Measurements from ENCODE around the gene RASL10A. TPM values are rescaled to one million over a fixed set of nuclear protein-coding genes. Genes with fewer than 3 reads are reported as not detected.

RASL10A gene
- total RNA-seq, 1 experiment from 2014 or later: not detected

DNA sequence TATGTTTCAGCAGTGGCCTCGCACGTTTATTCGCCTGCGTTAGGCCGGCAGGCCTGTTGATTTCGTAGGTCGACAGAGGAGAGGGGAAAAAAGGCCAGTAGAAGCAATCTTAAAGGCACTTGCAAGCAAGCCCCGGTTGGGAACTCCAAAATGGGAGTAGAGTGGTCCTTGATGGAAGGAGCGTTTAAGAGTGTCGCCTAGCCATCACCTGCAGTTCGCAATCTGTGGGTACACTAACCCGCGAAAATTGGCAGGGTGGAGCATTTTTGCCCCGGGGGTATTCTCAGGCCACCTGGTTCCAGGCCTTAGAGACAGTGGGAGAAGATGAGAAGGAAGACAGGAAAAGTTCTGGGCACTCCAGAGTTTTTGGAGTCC is 46.3 kb downstream of the RASL10A start:
- BruUV-seq (replicated peaks): TSS peak; percentile 40
- peak overlapping the region; percentile 94 for H3K27ac ChIP-seq
- H4K20me1 ChIP-seq (ENCODE audit: insufficient read depth): peaks cover 54% of the 10 kb centered on the region
- no peaks in the 10 kb centered on the region for H3K9me2 ChIP-seq (ENCODE audit: insufficient read depth)
- H3K4me1 ChIP-seq (replicated peaks; ENCODE audit: insufficient read depth): peaks cover 32% of the 10 kb centered on the region
- TF ChIP-seq, protein P1, sequence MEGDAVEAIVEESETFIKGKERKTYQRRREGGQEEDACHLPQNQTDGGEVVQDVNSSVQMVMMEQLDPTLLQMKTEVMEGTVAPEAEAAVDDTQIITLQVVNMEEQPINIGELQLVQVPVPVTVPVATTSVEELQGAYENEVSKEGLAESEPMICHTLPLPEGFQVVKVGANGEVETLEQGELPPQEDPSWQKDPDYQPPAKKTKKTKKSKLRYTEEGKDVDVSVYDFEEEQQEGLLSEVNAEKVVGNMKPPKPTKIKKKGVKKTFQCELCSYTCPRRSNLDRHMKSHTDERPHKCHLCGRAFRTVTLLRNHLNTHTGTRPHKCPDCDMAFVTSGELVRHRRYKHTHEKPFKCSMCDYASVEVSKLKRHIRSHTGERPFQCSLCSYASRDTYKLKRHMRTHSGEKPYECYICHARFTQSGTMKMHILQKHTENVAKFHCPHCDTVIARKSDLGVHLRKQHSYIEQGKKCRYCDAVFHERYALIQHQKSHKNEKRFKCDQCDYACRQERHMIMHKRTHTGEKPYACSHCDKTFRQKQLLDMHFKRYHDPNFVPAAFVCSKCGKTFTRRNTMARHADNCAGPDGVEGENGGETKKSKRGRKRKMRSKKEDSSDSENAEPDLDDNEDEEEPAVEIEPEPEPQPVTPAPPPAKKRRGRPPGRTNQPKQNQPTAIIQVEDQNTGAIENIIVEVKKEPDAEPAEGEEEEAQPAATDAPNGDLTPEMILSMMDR (conservative IDR thresholded peaks at IDR 0.05): no peak
- no peak for TF ChIP-seq EZH2 (IDR thresholded peaks at IDR 0.05; ENCODE audit: low read depth)
- H3K9me3 ChIP-seq (ENCODE audit: insufficient read depth, low read depth): no peaks in the 10 kb centered on the region
- ChIA-PET POLR2A (ENCODE audit: unreplicated experiment) (no interaction called here), CTCF (no interaction called here)
- H3K27me3 ChIP-seq (ENCODE audit: insufficient read depth, low read depth): no peaks in the 10 kb centered on the region
- H3F3A ChIP-seq (ENCODE audit: insufficient read depth, low read depth): peaks cover 33% of the 10 kb centered on the region
- H2AFZ ChIP-seq: no peak overlapping the region
- H3K36me3 ChIP-seq (ENCODE audit: low read depth): peaks cover 53% of the 10 kb centered on the region
- peak overlapping the region; percentile 99 for H3K4me2 ChIP-seq
- intact Hi-C loops (cut with micrococcal nuclease; ENCODE audit: unreplicated experiment): no loop called here
- no peak for DNase-seq
- peaks cover 82% of the 10 kb centered on the region for H3K79me2 ChIP-seq (ENCODE audit: low read depth)
- peak overlapping the region; percentile 88 for H3K4me3 ChIP-seq

DNA sequence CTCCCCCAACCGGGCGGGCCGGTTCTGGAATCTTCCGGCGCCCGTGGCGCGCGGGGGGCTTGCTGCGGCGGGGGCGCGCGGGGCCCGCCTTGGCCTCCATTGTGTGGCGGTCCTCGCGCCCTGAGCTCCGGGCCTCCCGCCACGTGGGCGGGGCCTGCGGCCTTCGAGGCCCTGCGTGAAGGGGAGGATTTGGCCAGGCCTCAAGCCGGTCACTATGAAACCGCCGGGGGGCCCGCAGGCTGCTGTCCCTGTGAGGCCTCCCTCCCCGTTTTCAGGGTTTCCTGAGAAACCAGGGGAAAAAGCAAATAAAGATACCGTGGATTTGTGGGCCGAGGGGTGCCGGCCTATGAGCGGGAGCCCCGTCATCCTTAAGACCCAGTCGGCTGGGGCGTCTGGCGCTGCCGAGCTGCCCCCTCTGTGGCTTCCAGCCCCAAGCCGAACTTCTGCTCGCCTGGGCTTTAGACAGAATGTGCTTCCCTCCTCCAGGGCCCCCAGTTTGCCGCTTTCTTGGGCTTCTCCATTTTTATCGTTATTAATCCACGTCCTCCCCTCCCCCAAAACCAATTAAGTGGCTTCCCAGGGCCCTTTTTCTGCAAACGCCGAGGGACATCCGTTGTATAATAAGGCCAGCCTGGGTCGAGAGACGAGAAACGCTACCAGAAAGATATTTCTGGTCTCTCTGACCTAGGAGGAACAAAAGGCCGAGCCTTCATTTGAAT is 46.8 kb downstream of the RASL10A start:
- Histone ChIP-seq H3F3A (ENCODE audit: insufficient read depth, low read depth) (peaks cover 28% of the 10 kb centered on the region), H3K27me3 (ENCODE audit: insufficient read depth, low read depth) (no peaks in the 10 kb centered on the region), H3K4me3 (peak overlapping the region; percentile 88), H3K9me2 (ENCODE audit: insufficient read depth) (no peaks in the 10 kb centered on the region), H3K27ac (peak overlapping the region; percentile 94), H3K4me2 (peak overlapping the region; percentile 99), H2AFZ (peak overlapping the region; percentile 82; the same call in 1 of the 2 replicates), H3K4me1 (replicated peaks; ENCODE audit: insufficient read depth) (peaks cover 32% of the 10 kb centered on the region), H3K79me2 (ENCODE audit: low read depth) (peaks cover 76% of the 10 kb centered on the region), H3K9me3 (ENCODE audit: insufficient read depth, low read depth) (no peaks in the 10 kb centered on the region), H3K36me3 (ENCODE audit: low read depth) (peaks cover 48% of the 10 kb centered on the region), H4K20me1 (ENCODE audit: insufficient read depth) (peaks cover 49% of the 10 kb centered on the region)
- BruUV-seq (replicated peaks): no TSS peak
- no peak for TF ChIP-seq EZH2 (IDR thresholded peaks at IDR 0.05; ENCODE audit: low read depth)
- TF ChIP-seq, protein P1 (conservative IDR thresholded peaks at IDR 0.05): no peak
- peak; percentile 32 to 51 for DNase-seq
- CTCF ChIA-PET: no interaction called here
- intact Hi-C loops (cut with micrococcal nuclease; ENCODE audit: unreplicated experiment): no loop called here
- POLR2A ChIA-PET (ENCODE audit: unreplicated experiment): interaction anchor here (0.6 to 0.7 kb wide), 2 partner anchors 366 to 440 kb away, joined by 3 to 4 read pairs; no protein-coding TSS in a partner anchor

DNA sequence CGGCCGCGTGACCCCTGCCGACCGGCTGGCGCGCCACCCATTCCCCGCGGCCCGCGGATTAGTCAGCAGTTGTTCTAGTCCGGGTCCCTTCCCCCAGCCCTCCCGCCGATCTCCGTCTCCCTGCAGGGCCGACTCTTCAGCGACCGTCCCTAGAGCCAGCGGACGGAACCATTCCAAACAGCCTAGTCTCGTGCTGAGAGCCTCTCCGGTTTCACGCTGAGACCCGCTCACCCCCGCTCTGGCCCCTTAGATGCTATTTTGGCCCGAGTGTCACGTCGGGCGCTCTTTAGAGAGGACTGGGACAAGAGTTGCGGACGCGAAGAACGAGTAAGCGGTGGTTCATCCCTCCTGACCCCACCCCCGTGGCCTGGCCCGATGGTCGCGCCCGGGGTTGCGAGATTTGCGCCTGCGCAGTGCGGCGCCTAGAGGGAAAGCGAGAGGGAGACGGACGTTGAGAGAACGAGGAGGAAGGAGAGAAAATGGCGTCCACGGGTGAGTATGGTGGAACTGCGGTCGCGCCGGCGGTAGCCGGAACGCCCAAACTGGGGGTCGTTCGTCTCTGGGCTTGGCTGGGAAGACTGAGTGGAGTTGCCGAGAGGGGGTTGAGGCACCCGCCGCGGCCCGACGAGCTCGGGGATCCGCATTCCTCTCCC is 47.5 kb downstream of the RASL10A start, which contains the start of the genes EWSR1 and RHBDD3:
Gene EWSR1, plus strand, starts transcription at position 411 of the 653 bp plus-strand sequence. Its CDS starts 69 bp downstream, at position 480.
Gene RHBDD3, minus strand, starts transcription at position 124 of the 653 bp plus-strand sequence. CDS start 2,355 bp downstream, outside the sequence.
- no peak for TF ChIP-seq EZH2 (IDR thresholded peaks at IDR 0.05; ENCODE audit: low read depth)
- TF ChIP-seq, protein P1 (conservative IDR thresholded peaks at IDR 0.05): no peak
- H3K27ac ChIP-seq: peak within 1 kb of the TSS; percentile 94
- peaks cover 32% of the 10 kb centered on the region for H3K4me1 ChIP-seq (replicated peaks; ENCODE audit: insufficient read depth)
- peak; percentile 84 to 90 for DNase-seq
- H3F3A ChIP-seq (ENCODE audit: insufficient read depth, low read depth): peaks cover 23% of the 10 kb centered on the region
- peak within 1 kb of the TSS; percentile 88 for H3K4me3 ChIP-seq
- peaks cover 42% of the 10 kb centered on the region for H4K20me1 ChIP-seq (ENCODE audit: insufficient read depth)
- POLR2A ChIA-PET (ENCODE audit: unreplicated experiment): interaction anchor here (0.6 to 0.7 kb wide), 2 partner anchors 366 to 440 kb away, joined by 3 to 4 read pairs; no protein-coding TSS in a partner anchor
- no peaks in the 10 kb centered on the region for H3K9me3 ChIP-seq (ENCODE audit: insufficient read depth, low read depth)
- CTCF ChIA-PET: interaction anchor here (0.6 kb wide), 1 partner anchor 35 kb away, joined by 6 read pairs; no protein-coding TSS in a partner anchor
- H3K79me2 ChIP-seq (ENCODE audit: low read depth): peaks cover 69% of the 10 kb centered on the region
- H2AFZ ChIP-seq: peak within 1 kb of the TSS; percentile 82
- peak within 1 kb of the TSS; percentile 99 for H3K4me2 ChIP-seq
- BruUV-seq (replicated peaks): no TSS peak
- H3K27me3 ChIP-seq (ENCODE audit: insufficient read depth, low read depth): no peaks in the 10 kb centered on the region
- H3K9me2 ChIP-seq (ENCODE audit: insufficient read depth): no peaks in the 10 kb centered on the region
- peaks cover 41% of the 10 kb centered on the region for H3K36me3 ChIP-seq (ENCODE audit: low read depth)
- intact Hi-C loops (cut with micrococcal nuclease; ENCODE audit: unreplicated experiment): no loop called here

Measured in PC-9 (cell line).